ENCODE data around the gene ITIH2.
"Not testable (repeated sequence)": the region's sequence is repeated elsewhere in the genome, so short reads cannot be mapped to it uniquely, and the experiment has no call there.

Gene ITIH2

DNA sequence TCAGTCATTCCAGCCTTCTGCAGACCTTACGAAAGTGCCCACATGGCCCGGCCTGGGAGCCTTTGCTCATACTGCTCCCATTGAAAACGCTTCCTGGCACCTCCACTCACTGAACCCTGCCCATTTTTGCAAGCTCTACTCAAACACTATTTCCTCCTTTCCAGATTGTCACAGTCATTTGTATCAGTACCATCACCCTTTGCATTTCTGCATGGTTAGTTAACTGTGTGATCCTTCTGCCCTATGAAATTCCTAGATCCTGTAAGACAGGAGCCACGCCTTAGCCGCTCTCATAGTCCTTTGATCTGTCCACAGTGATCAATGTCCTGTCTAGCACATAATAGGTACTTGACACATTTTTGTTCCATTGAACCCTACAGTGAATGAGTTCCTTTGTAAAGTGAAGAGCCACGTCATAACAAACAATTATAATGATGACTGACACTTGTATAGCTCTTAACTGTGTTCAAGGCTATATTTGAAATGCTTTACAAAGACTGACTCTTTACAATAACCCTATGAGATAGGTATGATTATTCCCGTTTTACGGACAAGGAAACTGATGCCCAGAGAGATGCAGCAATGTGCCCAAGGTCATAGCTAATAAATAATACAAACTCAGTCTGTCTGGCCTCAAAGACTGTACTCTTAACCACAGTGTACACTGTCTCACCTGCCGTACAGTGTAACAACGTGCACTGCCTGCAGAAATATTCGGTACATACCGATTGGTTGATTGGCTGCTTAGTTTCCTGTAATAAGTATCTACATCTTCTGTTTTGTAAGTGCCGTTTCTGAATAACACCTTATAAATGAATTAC, 16.6 kb upstream of the ITIH2 start:
- TF ChIP-seq, protein P1, sequence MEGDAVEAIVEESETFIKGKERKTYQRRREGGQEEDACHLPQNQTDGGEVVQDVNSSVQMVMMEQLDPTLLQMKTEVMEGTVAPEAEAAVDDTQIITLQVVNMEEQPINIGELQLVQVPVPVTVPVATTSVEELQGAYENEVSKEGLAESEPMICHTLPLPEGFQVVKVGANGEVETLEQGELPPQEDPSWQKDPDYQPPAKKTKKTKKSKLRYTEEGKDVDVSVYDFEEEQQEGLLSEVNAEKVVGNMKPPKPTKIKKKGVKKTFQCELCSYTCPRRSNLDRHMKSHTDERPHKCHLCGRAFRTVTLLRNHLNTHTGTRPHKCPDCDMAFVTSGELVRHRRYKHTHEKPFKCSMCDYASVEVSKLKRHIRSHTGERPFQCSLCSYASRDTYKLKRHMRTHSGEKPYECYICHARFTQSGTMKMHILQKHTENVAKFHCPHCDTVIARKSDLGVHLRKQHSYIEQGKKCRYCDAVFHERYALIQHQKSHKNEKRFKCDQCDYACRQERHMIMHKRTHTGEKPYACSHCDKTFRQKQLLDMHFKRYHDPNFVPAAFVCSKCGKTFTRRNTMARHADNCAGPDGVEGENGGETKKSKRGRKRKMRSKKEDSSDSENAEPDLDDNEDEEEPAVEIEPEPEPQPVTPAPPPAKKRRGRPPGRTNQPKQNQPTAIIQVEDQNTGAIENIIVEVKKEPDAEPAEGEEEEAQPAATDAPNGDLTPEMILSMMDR (IDR thresholded peaks at IDR 0.05; ENCODE audit: borderline replicate concordance, control extremely low read depth, extremely low read depth, insufficient read depth, missing control alignments): no peak
- DNase-seq (ENCODE audit: low spot score): no peak
- in situ Hi-C loops (cut with MboI; ENCODE audit: low sequenced_read_pairs, unreplicated experiment): loop anchor here (10.0 kb wide), 1 partner anchor 152 kb away; no protein-coding TSS in a partner anchor

DNA sequence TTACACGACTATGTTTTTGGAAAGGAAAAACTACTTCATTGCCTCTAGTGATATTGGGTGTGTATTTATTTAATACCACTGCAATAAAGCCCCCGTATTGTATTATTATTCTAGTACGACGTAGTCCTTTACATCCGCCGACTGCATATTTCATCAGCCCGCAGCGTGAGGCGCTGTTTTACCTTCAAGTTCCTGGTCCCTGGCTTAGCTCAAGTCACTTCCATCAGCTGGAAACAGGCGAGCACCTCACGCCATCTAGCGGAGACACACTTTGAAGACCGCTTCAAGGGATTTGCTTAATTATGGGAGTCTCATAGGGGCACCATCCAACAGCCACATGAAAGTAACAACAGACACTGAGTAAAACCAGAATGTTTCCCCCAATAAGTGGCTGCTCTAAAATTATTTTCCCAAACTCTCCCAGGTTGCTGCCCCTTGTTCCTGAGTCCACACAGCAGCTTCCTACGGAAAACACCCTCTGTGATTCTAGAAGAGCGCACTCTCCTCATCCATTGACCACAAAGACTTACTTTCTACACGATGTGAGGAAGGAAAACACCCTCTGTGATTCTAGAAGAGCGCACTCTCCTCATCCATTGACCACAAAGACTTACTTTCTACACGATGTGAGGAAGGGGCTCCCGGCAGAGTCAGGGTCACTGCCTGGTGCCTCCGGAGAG, 15.7 kb upstream of the ITIH2 start:
- DNase-seq (ENCODE audit: low spot score): peak; percentile 72
- in situ Hi-C loops (cut with MboI; ENCODE audit: low sequenced_read_pairs, unreplicated experiment): loop anchor here (10.0 kb wide), 1 partner anchor 153 kb away; no protein-coding TSS in a partner anchor
- TF ChIP-seq, protein P1 (IDR thresholded peaks at IDR 0.05; ENCODE audit: borderline replicate concordance, control extremely low read depth, extremely low read depth, insufficient read depth, missing control alignments): peak; percentile 79

DNA sequence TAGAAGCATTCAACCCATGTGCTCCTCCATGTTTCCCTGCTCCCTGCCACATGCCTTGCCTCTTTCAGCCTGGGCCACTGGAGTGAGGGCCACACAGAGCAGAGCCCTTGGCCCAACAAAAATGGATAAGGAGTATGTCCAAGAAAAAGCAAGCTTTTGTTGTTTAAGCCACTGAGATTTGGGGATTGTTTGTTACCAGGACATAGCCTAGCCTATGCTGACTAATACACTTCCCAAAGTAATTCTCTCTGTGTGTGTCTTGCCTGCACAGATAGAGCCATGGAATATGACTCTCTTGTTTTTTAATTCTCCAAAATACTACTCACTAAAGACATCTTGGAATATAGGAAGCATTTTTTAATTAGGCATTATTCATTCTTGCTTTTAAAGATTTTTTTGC, 13.5 kb upstream of the ITIH2 start:
- in situ Hi-C loops (cut with MboI; ENCODE audit: low sequenced_read_pairs, unreplicated experiment): loop anchor here (10.0 kb wide), 1 partner anchor 155 kb away; no protein-coding TSS in a partner anchor
- TF ChIP-seq, protein P1 (IDR thresholded peaks at IDR 0.05; ENCODE audit: borderline replicate concordance, control extremely low read depth, extremely low read depth, insufficient read depth, missing control alignments): no peak
- no peak for DNase-seq (ENCODE audit: low spot score)

DNA sequence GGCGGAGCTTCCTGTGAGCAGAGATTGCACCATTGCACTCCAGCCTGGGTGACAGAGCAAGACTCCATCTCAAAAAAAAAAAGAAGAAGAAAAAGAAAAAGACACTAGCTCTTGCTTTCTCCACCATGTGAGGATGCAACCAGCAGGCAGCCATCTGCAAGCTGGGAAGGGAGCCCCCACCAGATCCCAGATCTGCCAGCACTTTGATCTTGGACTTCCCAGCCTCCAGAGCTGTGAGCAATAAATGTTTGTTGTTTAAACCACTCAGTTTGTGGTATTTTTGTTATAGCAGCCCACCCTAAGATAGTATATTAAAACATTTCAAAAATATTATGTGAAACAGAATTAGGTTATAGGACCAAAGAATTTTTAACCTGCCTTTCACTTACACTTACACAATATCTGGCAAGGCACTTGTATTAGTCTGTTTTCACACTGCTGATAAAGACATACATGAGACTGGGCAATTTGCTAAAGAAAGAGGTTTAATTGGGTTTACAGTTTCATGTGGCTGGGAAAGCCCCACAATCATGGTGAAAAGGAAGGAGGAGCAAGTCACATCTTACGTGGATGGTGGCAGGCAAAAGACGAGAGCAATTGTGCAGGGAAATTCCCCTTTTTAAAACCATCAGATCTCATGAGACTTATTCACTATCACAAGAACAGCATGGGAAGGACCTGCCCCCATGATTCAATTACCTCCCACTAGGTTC, 12.1 kb upstream of the ITIH2 start:
- DNase-seq (ENCODE audit: low spot score); in situ Hi-C loops (cut with MboI; ENCODE audit: low sequenced_read_pairs, unreplicated experiment): not testable (repeated sequence)

DNA sequence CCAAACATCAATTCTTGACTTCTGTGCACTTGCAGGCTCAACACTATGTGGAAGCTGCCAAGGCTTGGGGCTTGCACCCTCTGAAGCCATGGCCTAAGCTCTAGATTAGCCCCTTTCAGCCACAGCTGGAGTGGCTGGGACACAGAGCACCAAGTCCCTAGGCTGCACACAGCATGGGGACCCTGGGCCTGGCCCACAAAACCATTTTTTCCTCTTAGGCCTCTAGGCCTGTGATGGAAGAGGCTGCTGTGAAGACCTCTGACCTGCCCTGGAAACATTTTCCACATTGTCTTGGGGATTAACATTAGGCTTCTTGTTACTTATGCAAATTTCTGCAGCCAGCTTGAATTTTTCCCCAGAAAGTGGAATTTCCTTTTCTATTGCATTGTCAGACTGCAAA, 10.7 kb upstream of the ITIH2 start:
- in situ Hi-C loops (cut with MboI; ENCODE audit: low sequenced_read_pairs, unreplicated experiment); DNase-seq (ENCODE audit: low spot score): not testable (repeated sequence)

DNA sequence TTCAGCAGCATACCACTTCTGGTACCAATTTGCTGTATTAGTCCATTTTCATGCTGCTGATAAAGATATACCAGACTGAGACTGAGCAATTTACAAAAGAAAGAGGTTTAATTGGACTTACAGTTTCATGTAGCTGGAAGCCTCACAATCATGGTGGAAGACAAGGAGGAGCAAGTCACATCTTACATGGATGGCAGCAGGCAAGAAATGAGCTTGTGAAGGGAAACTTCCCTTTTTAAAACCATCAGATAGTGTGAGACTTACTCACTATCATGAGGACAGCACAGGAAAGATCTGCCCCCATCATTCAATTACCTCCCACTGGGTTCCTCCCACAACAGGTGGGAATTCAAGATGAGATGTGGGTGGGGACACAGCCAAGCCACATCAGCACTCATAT, 9.9 kb upstream of the ITIH2 start:
- in situ Hi-C loops (cut with MboI; ENCODE audit: low sequenced_read_pairs, unreplicated experiment); DNase-seq (ENCODE audit: low spot score): not testable (repeated sequence)

DNA sequence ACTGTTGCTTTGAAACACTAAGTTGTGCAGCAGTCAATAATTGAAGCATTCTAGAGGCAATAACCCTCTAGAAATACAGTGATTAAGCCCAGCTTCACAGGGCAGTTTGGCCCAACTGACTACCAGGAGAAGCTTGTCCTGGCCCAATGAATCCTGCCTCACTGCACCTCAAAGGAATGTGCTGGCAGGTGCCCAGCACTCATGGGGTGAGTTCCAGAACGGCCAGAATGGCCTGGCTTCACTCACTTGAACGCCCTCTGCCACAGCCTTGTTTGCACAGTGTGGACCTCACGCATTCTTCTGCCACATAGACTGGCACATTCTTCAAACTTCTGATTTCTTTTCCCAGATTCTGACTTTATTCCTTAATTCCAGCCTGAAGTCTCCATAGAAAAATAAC, 6.6 kb upstream of the ITIH2 start:
- TF ChIP-seq, protein P1 (IDR thresholded peaks at IDR 0.05; ENCODE audit: borderline replicate concordance, control extremely low read depth, extremely low read depth, insufficient read depth, missing control alignments): no peak
- in situ Hi-C loops (cut with MboI; ENCODE audit: low sequenced_read_pairs, unreplicated experiment): no loop called here
- no peak for DNase-seq (ENCODE audit: low spot score)

DNA sequence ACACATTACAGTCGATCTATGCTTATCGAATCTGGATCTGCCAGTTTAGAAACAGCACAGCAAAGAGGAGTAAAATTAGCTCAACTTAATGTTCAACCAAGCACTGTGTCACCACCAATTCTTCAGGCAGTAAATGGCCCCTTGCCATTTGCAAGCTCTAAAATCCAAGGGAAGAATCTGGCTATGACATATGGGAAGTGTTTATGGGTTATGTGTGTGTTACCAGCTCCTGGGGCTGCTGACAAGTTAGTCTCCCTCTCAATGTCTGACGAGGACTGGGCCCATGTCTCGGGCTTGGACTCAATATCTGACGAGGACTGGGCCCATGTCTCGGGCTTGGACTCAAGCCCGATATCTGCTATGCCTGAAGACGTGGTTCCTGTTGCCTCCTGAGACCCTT, 5.7 kb upstream of the ITIH2 start:
- DNase-seq (ENCODE audit: low spot score): no peak
- in situ Hi-C loops (cut with MboI; ENCODE audit: low sequenced_read_pairs, unreplicated experiment): no loop called here
- TF ChIP-seq, protein P1 (IDR thresholded peaks at IDR 0.05; ENCODE audit: borderline replicate concordance, control extremely low read depth, extremely low read depth, insufficient read depth, missing control alignments): no peak

Data from GM13976 (cell line).